Measurements from ENCODE around the gene GARNL3.

DNA sequence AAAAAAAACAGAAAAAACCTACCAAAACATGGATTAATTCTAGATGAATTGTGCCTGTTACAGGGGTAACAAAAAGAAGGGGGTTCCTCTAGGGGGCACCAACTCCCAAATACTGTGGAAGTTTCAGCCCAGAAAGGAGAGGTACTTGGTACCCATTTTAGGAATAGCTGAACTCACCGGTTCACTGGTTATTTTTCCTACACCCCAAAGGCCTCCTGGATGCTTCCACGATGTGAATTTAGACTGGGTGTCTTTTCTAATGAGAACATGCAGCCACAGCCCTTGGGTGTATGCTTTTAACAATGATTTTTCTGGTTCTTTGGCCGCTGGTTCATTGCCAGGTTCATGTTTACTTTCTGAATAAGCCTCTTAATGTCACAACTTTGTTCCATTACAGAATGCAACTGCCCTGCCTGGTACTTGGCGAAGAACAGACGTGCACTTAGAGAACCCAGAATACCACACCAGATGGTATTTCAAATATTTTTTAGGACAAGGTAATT lies 46.7 kb downstream of the GARNL3 start:
- TF ChIP-seq, protein P1, sequence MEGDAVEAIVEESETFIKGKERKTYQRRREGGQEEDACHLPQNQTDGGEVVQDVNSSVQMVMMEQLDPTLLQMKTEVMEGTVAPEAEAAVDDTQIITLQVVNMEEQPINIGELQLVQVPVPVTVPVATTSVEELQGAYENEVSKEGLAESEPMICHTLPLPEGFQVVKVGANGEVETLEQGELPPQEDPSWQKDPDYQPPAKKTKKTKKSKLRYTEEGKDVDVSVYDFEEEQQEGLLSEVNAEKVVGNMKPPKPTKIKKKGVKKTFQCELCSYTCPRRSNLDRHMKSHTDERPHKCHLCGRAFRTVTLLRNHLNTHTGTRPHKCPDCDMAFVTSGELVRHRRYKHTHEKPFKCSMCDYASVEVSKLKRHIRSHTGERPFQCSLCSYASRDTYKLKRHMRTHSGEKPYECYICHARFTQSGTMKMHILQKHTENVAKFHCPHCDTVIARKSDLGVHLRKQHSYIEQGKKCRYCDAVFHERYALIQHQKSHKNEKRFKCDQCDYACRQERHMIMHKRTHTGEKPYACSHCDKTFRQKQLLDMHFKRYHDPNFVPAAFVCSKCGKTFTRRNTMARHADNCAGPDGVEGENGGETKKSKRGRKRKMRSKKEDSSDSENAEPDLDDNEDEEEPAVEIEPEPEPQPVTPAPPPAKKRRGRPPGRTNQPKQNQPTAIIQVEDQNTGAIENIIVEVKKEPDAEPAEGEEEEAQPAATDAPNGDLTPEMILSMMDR (IDR thresholded peaks at IDR 0.05), result peak in 1 of 3 donors; percentile 13
- TF ChIP-seq POLR2AphosphoS5 (IDR thresholded peaks at IDR 0.05) (no peak), POLR2A (IDR thresholded peaks at IDR 0.05) (no peak)

Measured in breast epithelium (tissue), 3 donors.